Mesothelial cell of epicardium (in vitro differentiated cells): ENCODE measurements around the gene FBXO7. TPM values are rescaled to one million over a fixed set of nuclear protein-coding genes. Genes with fewer than 3 reads are reported as not detected.

Source experiments
- DNase-seq, 2 experiments: peaks; one replicate each; pipeline ENCODE4 v3.0.0; 2021; ENCODE audit warnings: low spot score in 2 of 2; ENCODE audit not compliant: unreplicated experiment in 2 of 2
- H3K27ac Mint-ChIP-seq: 2 replicates; pipeline ENCODE4 v1.8.0; 2021; ENCODE audit warnings: mixed read lengths
- H3K27me3 Mint-ChIP-seq: 2 replicates; pipeline ENCODE4 v1.8.0; 2021; ENCODE audit warnings: low read depth, mixed read lengths
- H3K36me3 Mint-ChIP-seq: 2 replicates; pipeline ENCODE4 v1.8.0; 2021; ENCODE audit warnings: mixed read lengths
- H3K4me1 Mint-ChIP-seq: 2 replicates; pipeline ENCODE4 v1.8.0; 2021; ENCODE audit warnings: mixed read lengths
- H3K4me3 Mint-ChIP-seq: 2 replicates; pipeline ENCODE4 v1.8.0; 2021; ENCODE audit warnings: mild to moderate bottlenecking, moderate library complexity, mixed read lengths
- H3K9me3 Mint-ChIP-seq: 2 replicates; pipeline ENCODE4 v1.8.0; 2021; ENCODE audit warnings: mixed read lengths
- total RNA-seq: library from RNA; stranded (reverse); gene quantifications from 3 replicates; pipeline ENCODE4 v1.2.1, GENCODE V29; 2021
- TF ChIP-seq, protein P1 (sequence below): fragments of 200-600 bp; sonication (generic); IDR thresholded peaks from one replicate; pipeline ENCODE4 v1.5.0; 2021; ENCODE audit warnings: antibody characterized with exemption; ENCODE audit not compliant: unreplicated experiment

Gene FBXO7
- total RNA-seq, 1 donor from 2014 or later: 86.7 TPM

- peaks cover 14% of the 10 kb centered on the region for H3K4me1 Mint-ChIP-seq
- no peak overlapping the region for H3K4me3 Mint-ChIP-seq
- H3K27me3 Mint-ChIP-seq: no peaks in the 10 kb centered on the region
- DNase-seq: no peak
- no peaks in the 10 kb centered on the region for H3K9me3 Mint-ChIP-seq
- TF ChIP-seq, protein P1, sequence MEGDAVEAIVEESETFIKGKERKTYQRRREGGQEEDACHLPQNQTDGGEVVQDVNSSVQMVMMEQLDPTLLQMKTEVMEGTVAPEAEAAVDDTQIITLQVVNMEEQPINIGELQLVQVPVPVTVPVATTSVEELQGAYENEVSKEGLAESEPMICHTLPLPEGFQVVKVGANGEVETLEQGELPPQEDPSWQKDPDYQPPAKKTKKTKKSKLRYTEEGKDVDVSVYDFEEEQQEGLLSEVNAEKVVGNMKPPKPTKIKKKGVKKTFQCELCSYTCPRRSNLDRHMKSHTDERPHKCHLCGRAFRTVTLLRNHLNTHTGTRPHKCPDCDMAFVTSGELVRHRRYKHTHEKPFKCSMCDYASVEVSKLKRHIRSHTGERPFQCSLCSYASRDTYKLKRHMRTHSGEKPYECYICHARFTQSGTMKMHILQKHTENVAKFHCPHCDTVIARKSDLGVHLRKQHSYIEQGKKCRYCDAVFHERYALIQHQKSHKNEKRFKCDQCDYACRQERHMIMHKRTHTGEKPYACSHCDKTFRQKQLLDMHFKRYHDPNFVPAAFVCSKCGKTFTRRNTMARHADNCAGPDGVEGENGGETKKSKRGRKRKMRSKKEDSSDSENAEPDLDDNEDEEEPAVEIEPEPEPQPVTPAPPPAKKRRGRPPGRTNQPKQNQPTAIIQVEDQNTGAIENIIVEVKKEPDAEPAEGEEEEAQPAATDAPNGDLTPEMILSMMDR: no peak
- no peak overlapping the region for H3K27ac Mint-ChIP-seq
- H3K36me3 Mint-ChIP-seq: peaks cover 7% of the 10 kb centered on the region
Measured at GRCh38 chr22:32480238-32480637, 5.6 kb downstream of the FBXO7 start.

DNA sequence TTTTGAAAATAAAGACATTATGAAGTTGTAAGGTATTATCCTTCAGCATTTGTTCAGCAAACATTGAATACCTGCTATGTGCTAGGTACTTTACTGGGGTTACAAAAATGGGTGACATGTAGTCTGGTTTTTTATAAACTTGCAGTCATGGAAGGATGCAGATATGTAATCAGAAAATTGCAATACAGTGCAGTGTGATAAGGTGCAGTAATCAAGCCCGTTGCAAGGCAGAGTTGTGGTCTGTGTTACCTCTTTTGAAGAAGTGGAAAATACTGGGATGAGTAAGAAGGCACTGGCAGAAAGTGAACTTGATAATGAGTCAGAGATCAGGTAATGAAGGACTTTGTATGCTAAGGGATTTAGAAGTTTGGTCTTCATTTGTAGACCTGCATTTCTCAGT lies 8.1 kb downstream of the FBXO7 start:
- peaks cover 20% of the 10 kb centered on the region for H3K36me3 Mint-ChIP-seq

DNA sequence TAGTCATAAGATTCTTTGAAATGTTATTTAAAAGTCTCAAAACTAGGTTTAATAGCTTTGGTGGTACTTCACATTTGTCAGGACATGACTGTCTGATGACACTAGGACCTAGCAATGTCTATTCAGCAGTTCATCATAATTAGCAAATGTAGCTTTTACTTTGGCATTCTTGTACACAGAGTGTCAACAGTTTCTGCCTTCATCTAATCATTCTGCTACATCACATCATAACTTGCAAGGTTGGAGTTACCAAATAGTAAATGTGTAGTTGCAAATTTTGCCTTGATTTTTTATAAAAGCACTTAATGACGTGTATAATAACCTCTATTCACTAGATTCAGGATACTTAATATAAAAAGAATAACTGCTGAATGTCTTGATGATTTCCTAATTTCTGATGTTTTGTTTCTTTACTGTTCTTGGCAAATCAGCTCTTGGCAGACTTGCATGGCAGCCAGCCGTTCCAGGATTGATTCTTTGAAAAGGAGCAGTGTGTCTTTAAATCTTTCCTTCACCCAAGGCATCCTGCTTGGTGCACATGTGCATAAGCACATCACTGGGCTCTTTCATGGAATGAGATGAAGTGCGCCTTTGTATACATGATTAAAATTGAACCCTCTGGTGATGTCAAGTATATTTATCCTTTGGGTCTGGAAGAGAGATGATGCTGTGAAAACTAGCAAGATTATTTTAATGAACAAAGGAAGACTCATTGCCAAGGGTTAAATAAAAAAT lies 12.2 kb downstream of the FBXO7 start:
- Mint-ChIP-seq H3K4me3 (no peak overlapping the region), H3K4me1 (no peaks in the 10 kb centered on the region), H3K27ac (no peak overlapping the region), H3K9me3 (no peaks in the 10 kb centered on the region), H3K36me3 (peaks cover 37% of the 10 kb centered on the region), H3K27me3 (no peaks in the 10 kb centered on the region)
- no peak for DNase-seq
- TF ChIP-seq, protein P1: no peak

More for the DNA sequence above, 8.1 kb downstream of the FBXO7 start:
- no peak overlapping the region for H3K4me3 Mint-ChIP-seq
- no peaks in the 10 kb centered on the region for H3K27me3 Mint-ChIP-seq
- no peaks in the 10 kb centered on the region for H3K9me3 Mint-ChIP-seq
- TF ChIP-seq, protein P1: no peak
- H3K27ac Mint-ChIP-seq: no peak overlapping the region
- peaks cover 1% of the 10 kb centered on the region for H3K4me1 Mint-ChIP-seq
- DNase-seq: no peak

DNA sequence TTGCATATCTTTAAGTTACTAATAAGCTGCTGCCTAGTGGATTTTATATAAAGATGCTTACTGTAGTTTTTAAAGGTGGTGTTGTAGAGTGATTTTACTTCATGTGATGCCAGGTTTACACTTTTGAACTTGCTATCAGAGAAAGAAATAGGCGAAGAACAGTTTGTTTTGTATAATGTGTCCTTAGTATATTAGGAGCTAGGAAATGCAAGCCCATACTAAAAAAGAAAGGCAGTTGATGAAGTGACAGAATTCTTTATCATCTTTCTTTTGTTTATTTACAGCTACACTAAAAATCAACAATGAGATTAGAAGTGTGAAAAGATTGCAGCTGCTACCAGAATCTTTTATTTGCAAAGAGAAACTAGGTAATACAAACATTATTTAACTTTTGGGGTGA lies 12.8 kb downstream of the FBXO7 start:
- peaks cover 43% of the 10 kb centered on the region for H3K36me3 Mint-ChIP-seq

DNA sequence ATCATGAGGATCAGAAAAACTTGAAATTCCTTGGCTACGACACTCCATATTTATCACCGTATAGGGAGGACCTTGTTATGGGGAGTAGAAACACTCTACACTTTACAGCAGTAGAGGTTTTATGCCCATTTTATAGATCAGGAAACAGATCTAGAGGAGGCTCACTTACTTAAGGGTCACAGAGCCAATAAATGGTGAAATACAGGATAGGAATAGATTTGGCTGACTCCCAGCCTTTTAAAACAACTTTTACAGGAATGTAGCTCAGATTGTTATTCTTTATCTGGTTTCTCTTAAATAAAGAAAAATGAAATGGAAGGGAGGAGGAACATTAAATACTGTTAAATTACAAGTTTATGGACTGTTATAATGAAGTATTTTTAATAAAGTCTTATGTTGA lies 14.8 kb downstream of the FBXO7 start:
- H3K9me3 Mint-ChIP-seq: no peaks in the 10 kb centered on the region
- TF ChIP-seq, protein P1: no peak
- no peak overlapping the region for H3K4me3 Mint-ChIP-seq
- H3K36me3 Mint-ChIP-seq: peaks cover 59% of the 10 kb centered on the region
- H3K4me1 Mint-ChIP-seq: no peaks in the 10 kb centered on the region
- H3K27me3 Mint-ChIP-seq: no peaks in the 10 kb centered on the region
- H3K27ac Mint-ChIP-seq: no peak overlapping the region
- no peak for DNase-seq

More for the DNA sequence above, 12.8 kb downstream of the FBXO7 start:
- Mint-ChIP-seq H3K27me3 (no peaks in the 10 kb centered on the region), H3K4me1 (no peaks in the 10 kb centered on the region), H3K27ac (no peak overlapping the region), H3K4me3 (no peak overlapping the region), H3K9me3 (no peaks in the 10 kb centered on the region)
- no peak for DNase-seq
- TF ChIP-seq, protein P1: no peak
